GM19193 (cell line): Measurements from ENCODE around the gene NEGR1.

Source experiments
- POLR2A ChIP-seq: IDR thresholded peaks from 4 replicates; pipeline ENCODE4 v1.6.1; 2011; ENCODE audit not compliant: insufficient read depth, insufficient read length; ENCODE audit errors: extremely low read depth

NEGR1 gene

DNA sequence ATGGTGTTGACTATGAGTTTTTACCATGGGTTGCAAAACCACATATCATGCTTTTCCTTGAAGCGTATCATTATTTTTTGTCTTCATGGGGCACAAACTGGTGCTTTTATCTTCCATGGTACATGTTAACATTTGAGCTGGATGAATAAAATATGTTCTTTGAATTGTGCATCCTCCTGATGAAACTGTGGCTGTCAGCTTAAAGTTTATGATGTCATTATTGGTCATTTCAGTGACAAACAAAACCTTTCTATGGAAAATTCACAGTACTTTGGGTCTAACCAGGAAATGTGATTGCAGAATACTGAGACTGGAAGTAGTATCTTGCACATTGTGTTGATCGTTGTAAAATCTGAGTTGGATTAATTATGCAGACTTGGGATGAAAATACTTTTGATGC, 909.8 kb downstream of the NEGR1 start:
- TF ChIP-seq POLR2A, result no peak

DNA sequence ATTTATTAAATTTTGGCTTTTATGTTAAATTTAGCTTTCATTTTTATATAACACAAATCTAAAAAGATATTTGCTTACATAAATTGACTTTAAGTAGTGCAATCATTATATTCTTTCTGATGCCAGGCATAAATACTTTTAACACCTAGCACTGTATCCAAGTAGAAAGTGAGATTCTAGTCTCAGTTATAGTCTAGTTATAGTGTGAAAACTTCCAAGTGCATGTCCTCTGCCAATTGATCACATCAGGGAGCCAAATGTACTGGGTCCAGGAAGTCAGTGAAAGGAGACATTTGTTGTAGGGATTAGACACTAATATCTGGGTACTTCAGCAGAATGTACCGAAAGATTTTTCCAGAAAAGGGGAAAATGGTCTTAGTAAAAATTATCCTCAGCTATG, 910.8 kb downstream of the NEGR1 start:
- TF ChIP-seq POLR2A, result no peak

DNA sequence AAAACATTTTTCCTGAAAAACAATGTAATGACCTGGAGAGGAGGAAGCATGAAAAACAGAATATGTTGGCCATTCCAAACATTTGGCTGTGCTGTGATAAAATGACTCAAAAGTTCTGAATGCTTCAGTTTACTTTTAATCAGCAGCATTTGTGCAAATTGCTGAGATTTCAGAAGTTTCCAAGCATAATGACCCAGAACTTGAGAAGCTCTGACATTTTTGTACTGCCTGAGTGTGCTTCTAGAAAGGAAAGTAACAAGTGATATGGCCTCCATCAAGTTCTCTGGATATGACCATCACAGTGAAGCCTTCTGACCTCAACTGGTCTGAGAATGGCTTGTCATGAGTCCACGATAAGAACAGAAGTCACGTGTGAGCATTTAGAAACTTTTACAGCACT, 918.1 kb downstream of the NEGR1 start:
- TF ChIP-seq POLR2A, result no peak

DNA sequence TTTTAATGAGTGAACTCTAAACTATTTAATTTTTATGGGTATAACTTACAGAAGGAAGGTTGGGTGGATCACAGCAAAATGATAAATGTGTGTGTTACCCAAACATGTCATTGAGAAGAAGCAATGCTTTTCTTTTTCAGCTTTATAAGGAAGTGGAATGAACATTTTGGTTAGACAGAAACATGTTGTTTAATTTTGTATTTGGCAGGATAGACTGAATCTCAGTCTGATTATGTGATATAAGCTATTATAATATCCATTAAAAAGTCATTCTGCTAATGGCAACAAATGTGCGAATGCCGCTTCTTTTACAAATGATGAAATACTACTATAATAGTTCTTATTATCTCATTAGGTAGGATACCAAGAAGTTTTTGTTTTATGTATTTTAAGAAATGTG, 919.6 kb downstream of the NEGR1 start:
- no peak for TF ChIP-seq POLR2A

DNA sequence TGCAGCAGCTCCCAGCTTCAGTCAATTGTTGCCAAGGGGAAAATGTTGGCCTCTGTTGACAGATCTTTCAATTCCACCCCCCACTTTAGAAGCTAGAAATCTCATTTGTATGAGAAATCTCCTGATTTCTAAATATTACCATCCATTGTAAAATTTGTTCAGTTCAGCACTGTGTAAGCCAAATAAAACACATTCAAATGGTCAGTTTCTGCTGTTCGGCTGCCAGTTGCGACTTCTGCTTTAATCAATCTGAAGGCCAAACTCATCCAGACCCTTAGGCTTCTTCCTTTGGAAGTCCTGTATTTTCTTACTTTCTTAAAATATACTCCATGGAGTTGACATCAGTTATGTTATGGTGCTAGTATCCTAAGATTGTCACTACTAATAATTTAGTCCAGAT, 920.3 kb downstream of the NEGR1 start:
- TF ChIP-seq POLR2A, result no peak

DNA sequence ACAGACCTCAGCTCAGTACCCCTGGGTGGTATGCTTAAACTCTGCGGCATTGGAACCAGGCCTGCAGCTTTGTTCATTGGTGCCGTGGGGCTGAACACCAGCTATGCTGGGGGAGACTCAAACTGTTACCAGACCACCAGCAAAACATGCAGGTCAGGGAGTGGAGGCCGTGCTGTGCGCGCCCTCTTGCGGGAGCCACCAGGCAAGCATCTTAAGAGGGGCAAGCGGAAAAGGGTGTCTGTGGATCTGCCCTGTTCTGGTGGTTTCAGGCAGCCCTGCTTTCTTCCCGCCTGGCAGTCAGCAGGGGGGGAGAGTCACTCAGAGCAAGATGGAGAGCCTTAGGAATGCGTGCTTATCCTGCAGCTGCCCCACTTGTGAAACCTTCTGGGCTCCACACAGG, 924.6 kb downstream of the NEGR1 start:
- TF ChIP-seq POLR2A, result no peak

DNA sequence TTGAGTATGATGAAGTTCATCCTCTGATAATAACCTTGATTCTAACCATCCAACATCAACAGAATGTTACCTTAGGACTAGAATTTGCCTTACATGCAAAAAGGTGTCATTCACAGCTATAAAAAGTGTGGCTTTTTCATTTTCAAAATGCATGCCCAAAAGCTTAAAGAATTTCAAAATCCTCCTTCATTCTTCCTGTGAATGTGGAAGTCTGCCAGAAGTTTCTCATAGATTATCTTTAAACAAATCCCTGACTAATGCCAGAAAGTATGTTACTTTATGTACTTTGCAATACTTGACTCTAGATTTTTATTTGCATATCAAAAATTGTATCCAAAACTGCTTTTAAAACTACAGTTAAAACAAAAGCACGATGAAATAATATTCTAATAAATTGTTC, 930.9 kb downstream of the NEGR1 start:
- TF ChIP-seq POLR2A, result no peak

DNA sequence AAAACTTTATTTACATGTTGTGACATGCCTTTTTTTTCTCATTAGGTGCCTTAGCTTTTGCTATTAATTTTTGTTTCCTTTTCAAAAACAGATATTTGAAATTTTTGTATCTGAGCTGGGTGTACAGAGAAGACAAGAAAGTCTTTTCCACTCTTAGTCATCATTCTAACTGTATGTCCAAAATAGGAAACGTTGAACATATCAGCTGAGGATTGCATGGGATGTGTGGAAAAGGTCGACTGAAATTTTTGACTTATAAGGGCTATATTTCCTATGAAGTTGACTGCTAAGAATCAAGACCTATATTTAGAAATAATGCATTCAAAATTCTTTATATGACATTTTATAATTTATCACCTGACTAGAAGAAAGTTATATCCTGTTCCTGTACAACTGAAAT, 931.5 kb downstream of the NEGR1 start:
- no peak for TF ChIP-seq POLR2A

DNA sequence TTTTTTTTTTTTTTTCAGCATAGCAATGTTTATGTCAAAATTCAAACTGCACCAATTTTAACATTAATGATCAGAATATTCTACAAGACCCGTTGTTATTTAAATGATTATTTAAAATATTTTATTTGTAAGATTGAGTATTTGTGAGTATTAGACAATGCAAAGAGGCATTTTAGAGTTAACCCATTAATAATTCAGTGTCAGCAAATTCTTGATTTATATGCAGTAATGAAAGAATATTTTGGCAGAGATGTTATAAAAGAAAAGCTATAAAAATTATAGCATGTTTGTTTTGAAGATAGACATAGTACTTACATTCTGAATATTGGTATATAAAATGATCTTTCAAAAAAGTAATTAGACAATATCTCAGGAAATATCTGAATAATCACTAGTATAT, 932.0 kb downstream of the NEGR1 start:
- no peak for TF ChIP-seq POLR2A
